NCI-H82 treated with DMSO at 0.1 percent for 48 hours (cell line): ENCODE results near the gene FOXN3.
"Not testable (repeated sequence)": the region's sequence is repeated elsewhere in the genome, so short reads cannot be mapped to it uniquely, and the experiment has no call there.

Experiments
- DNase-seq: peaks from one replicate; lab custom pipeline; 2025; ENCODE audit not compliant: unreplicated experiment; lab: John Stamatoyannopoulos, UW

FOXN3 gene

DNA sequence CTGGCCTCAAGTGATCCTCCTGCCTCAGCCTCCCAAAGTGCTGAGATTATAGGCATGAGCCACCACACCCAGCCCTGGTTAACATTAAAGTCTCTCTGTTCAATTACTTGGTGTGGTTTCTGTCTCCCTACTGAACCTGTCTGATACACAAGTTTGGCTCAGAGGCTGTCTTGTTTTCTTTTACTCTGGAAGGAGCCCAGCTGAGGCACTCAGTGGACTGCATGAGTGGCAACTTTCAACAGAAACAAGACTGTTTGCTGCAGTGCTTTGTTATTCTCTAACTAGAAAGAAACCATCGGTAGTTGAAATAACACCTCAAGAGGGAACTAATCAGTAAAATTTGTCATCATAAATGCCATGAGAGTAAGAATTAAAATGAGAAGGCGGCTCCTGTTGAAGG, 238.7 kb downstream of the FOXN3 start:
- no peak for DNase-seq

DNA sequence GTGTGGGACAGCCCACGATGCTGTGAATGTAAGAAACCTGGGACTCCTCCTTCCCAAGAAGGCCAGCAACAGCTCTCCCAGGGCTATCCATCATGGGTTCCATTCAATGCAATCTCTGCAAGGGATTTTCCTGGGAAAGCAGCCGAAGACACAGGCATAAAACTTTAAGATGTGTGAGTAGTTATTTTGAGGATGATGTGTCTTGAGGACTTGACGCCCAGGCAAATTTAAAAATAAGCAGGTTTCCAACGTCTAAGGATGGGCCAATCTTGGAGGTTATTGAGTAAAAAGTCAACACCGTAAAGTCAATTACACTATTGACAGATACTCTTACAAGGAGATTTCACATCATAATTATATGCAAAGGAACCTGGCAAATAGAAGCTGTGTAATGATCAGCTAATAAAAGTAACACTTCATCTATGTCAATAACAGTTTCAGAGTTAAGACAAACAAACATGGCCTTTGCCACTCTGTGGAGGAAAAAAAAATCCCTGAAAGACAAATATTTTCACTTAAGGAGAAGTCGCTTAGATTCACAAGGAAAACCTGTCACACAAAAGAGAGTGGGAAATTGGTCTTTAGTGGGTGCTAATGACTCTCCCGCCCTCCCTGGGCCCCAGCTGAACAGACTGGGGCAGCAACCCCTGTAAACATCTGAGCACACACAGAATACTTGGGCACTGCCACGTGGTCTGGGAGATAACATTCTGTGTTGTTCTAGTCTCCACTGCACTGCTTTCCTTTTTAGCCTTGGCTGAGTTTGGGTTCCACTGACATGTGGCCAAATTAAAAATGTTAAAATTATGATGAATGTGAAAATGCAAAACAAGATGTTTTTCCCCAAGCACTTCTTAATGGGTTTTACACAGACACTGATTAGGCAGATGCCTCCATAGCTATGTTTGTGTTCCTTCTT, 240.9 kb downstream of the FOXN3 start:
- no peak for DNase-seq

DNA sequence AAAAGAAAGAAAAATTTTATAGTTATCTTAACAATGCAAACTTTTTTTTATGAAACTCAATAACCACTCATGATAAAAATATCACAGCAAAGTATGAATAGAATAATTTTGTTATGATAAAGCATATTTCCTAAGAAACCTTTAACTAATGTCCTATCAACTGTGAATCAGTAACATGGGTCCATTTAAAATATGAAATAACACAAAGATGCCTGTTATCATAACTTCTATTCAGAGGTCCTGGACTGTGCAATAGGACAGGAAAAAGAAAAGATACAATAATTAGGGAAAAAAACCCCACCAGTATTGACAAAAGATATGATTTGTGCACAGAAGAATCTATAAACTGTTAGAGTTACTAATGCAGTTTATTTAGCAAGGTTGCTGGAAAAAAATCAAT, 245.4 kb downstream of the FOXN3 start:
- no peak for DNase-seq

DNA sequence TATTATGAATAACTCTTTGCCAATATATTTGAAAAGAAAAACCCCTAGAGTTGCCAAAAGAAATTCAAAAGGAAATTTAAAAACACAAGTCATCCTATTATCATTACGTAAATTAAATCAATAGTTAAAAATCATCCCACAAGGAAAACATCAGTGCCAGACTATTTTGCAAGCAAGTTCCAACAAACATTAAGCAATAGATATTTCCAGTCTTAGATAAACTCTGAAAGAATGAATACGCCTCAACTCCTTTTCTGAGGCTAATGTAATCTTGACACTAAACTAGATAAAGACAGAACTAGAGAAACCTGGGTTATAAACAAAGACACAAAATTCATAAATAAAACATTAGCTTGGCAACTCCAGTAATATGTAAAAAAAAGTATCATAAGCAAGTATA, 245.9 kb downstream of the FOXN3 start:
- DNase-seq, result no peak

DNA sequence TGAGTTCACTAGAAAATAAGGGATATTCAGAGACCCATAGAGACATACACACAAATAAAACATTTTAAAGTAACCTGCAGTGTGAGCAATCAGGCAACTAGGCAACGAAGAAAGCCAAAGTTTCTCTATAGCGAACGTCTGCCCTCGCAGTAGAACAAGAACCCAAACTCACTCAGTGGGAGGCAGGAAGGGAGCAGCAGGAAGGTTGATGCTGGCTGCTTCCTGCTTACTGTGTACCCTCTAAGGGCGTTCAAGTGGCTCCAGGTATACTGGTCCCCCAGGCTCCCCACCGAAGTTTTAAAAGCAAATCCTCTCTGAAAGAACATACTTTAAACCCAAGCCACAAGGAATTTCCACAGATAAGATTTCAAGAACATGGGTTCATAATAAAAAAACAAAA, 249.3 kb downstream of the FOXN3 start:
- DNase-seq, result no peak

DNA sequence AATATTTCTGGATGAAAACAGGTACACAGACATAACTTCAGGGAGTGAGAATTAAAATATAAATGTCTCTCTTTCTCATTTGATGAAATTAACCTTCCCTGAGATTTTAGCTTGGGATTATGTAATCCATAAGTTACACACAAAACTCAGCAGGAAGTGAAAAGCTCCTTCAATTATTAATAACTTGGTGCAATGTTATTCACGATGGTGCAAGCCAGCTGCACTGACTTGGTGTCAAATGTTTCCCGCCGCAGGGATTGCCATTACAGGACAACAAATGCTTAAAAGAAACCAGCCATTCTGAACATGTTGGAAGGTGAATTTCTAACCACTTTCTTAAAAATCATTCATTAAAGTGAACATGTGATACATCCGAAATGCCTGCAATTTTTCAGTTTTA, 250.4 kb downstream of the FOXN3 start:
- DNase-seq, result no peak

DNA sequence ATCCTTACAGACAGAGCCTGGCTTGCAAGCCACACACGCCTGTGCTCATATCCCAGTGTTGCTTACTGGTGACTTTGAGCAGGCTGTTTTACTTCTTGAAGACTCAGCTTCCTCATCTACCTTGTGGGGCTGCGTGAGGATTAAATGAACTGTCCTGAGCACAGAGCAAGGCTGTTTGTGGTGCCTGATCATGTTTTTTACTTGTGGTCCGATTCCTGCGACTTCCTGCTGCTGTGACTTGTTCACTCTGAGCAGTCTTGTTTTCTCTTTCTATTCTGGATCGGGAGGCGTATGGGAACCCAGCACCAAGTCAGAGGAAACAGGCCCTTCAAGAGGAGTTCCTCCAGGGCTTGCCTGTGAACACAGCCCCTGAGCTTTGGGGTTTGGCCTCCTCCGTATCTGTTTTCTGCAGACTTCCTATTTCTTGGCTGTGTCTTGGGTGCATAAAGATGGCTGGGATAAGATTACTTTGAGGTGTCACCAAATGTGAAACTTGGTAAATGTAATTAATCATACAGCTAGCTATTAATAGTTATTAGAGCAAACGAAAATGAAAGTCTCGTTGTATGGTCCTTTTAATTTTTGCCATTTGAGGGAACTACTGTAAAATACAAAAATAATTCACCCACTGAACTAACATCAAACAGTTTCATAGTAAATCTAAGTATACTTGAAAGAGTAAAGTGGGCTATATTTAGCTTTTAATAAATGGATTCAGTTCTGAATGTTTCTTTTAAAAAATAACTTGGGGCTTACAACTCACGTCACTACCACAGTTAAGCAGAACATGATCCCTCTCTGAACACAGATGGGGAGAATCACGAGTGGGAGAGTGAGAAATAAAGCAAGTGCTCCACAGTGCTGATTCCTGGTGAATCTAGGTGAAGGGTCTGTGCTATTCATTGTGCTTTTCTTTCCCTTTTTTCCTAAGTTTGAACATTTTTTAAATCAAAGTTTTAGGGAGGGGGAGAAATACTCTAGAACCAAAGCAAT, 251.5 kb downstream of the FOXN3 start:
- no peak for DNase-seq

DNA sequence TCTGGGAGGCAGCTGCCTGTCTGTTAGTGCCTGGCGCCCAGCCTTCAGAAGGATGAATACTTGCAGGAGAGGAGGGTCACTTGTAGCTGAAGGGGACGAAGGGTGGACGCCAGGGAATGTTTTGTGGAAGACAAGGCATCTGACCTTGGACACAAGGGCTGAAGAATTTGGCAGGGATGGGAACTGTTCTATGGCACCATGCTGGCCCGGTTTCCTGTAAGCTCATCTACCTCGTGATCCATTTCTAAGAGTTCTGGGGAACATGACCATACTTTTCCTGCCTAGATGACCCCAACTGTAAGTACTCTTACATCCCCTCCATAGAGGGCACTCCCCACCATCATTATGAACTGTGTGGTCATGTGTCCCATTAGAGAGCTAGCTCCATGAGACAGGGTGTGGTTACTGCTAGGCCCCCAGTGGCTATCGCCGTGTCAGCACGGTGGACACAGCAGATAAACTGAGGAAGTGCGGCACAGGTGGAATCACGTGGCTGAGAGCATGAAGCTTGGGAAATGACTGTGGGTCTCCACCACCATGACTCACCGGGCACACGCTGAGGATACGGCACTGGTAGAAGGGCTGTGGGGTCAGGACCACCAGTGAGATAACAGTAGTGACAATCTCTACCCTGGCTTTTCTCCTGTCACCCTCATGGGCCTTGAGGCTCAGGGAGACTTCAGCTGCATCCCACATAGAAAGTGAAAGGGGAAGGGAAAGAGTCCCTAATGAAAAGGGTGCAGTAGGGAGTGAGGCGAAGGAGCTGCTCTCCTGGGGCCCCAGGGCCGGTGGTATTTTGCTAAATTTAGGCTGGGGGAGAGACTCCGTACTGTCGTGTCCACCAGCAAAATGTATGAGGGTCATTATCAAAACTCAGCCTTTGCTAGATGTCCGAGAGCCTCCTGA, 252.6 kb downstream of the FOXN3 start:
- no peak for DNase-seq

DNA sequence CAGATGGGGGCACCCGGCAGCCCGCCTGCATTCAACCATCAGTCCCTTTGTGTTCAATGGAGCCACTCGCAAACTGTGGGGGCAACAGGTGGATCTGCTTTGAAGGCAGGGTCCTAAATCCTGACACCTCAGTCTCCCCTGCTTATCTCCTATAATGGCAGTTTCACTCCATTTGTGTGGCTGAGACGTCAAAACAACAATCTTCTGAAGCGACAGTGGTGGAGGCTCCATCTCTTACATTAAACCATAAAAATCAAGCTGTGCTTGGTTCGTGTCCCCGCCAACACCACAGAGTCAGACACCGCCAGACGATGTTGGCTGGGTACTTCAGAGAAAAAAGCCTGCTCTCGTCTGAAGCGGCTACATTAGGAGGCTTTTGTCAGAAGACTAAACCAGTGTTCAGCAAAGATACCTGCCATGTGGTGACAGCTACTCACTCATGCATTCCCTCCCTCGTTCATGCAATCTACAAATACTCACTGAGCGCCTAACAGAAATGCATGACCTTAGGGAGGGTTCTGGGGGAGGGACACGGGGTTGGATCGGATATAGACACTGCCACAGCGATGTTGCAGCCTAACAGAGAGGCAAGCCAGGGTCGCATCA, 253.9 kb downstream of the FOXN3 start:
- no peak for DNase-seq

DNA sequence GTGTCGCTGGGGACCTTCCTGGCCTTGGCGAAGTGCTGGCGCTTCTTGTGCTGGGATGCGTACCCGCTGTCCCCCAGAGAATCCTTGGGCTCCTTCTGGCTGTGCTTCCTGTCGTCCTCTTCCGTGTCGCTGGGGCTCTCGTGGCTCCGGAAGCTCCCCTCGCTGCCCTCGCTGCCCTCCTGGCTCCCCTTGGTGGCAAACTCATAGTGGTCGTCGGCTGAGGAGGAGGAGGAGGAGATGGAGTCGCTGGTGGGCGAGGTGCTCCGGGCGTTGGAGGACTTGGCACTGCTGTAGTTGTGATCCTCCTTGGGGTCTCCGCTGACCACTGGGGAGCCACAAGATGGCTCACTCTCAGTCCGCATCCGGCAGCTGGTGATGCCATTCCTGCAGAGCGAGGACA, 254.4 kb downstream of the FOXN3 start:
- DNase-seq, result no peak

DNA sequence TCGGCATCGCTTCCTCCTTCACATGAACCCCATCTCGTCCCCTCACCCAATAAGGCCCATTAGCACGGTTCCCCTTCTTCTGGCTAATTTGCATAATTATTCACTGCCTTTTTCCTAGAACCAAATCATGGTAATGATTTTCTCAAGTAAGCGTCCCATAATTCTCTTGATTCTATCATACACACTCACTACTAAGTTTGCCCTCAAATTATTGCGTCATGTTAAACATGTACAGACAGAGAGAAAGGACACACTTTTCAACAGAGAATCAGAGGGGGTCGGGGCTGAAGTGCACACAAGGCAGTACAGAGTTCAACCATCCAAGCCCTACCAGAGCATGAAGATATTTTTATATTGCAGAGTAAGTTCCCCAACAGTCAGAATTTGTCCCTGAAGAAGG, 256.6 kb downstream of the FOXN3 start:
- DNase-seq, result no peak

DNA sequence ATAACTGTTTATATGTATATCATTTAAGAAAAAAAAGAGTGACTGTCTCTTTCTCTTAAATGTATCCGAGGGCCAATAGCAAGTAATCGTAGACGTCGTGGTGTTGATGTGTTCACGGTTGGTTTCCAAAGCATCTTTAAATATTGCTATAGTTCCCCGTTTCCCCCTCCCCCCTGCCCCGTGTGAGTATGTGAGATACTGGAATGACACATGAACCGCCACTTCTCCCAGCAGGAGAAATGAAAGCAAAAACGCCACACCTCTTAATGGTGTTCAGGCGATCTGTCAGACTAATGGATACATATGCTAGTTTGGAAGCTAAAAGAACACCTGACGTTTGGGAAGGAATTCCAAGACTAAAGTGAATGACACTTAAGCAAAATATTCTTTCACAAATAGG, 258.3 kb downstream of the FOXN3 start:
- no peak for DNase-seq

DNA sequence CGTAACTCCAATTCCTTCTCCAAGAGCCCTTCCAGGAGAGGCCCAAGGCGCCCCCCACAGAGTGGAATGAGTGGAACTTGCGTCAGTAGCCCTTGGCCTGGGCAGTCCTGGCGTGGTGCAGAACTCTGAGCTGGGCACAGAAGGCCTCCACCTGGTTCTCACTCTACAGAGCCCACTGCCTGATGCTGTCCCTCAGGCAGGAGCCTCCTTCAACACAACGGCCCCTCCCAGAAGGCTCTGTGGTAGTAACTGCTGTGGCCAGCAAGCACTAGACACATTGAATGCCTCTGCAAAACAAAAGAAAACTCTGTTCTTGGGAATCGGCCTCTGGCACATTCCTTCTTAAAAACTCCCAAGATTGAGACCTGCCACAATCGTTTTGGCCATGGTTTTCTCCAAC, 258.9 kb downstream of the FOXN3 start:
- DNase-seq, result not testable (repeated sequence)

DNA sequence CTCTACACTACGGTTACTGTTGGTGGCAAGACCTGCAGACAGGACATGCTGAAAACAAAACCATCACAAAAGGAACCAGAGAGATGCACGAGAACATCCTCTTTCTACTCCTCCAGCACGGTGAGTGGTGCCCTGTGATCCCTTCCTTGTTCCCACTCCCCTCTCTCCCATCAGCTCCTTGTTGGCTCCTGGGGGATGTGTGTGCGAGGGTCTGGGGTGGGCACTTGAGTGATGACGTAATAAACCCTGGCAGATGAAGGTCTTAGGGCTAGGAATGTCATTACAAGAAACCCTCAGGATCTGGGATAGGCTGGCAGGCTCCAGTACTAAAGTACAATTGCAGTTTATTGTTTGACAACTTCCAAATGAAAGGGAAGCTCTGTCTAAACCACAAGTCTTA, 261.5 kb downstream of the FOXN3 start:
- DNase-seq, result no peak

DNA sequence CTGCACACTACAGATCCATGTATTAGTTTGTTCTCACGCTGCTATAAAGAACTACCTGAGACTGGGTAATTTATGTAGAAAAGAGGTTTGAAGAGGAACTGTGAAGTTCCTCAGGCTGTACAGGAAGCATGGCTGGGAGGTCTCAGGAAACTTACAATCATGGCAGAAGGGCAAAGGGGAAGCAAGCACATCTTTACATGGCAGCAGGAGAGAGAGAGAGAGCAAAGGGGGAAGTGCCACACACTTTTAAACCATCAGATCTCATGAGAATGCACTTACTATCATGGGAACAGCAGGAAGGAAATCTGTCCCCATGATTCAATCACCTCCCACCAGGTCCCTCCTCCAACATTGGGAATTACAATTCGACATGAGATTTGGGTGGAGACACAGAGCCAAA, 265.3 kb downstream of the FOXN3 start:
- DNase-seq, result not testable (repeated sequence)

DNA sequence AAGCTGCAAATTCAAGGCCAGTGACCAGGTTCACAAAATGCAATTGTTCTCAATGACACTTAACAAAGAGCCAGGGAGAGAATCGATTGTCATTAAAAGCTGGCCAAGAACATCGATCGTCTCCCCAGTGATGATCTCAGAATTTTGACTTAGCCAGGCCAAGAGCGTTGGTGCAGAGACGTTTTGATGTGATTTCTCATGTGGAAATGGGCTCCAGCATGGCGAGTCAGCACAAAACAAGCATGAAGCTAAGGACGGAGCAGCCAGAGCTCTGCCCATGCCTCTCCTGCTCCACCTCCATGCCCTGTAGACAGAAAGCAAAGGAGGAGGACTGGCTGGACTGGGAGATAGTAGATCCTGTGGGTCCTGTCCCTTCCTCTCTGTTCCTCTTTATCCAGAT, 270.8 kb downstream of the FOXN3 start:
- no peak for DNase-seq

DNA sequence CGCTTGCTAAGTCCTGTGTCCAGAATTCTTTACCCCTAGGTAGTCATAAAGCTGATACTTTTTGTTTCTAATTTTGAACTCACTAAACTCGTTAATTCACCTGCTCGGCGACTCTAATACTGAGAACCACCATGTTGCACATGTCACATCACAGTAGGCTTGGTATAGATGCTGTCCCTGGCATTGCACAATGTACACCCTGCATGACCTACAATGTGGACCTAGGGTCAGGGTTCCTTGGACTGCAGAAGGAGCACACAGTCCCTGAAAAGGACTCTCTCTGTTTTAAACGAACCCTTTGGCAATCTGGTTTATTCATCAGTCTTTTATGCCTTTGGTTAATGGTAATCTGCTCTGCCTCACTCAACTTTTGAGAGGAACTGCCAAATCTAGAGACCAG, 272.4 kb downstream of the FOXN3 start:
- DNase-seq, result no peak

DNA sequence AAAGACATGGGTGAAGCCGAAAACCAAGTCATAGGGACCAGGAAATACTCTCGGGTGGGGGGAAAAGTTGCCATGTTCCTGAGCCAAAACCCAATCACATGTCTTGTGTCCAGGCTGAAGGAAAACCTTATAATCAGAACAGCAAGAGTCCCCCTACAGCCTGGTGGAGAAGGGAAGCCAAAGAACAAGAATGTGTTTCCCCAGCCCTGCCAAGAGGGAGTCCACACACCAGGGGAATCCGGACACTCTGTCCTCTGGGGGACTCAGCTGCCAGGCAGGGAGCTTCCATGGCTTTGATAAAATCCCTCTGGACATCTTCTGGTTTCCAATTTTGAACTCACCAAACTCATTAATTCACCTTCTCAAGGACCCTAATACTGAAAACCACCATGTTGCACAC, 273.0 kb downstream of the FOXN3 start:
- DNase-seq, result no peak

DNA sequence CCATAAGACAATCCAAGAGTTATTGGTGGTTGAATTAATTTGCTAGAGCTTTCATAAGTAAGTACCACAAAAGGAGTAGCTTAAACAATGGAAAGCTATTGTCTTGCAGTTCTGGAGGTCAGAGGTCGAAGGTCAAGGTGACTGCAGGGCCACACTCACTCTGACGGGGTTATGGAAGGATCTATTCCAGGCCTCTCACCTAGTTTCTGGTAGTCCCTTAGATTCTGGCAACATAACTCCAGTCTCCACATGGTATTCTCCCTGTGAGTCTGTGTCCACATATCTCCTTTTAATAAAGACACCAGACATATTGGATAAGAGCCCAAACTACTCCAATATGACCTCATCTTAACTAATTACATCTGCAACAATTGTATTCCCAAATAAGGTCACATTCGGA, 273.4 kb downstream of the FOXN3 start:
- no peak for DNase-seq

DNA sequence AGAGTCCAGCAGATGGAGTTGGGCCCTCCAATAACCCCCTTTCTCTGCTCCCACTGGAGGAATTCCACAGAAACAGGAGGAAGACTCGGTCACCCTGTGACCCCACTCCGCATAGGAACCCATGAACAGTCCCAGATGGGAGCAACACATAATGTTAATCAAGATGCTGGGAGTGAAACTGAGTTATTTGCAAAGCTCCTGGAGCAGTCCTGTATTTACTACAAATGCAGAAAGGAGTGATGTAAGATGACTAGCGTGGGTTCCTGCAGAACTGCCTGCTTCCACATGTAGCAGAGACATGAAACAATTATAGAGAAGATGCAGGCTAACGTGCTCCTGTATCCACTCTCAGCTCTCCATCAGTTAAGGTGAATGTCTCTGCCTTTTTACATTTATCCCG, 274.7 kb downstream of the FOXN3 start:
- no peak for DNase-seq
